GM12878 (cell line): ENCODE results near the gene CMTM1. TPM values are rescaled to one million over a fixed set of nuclear protein-coding genes. Genes with fewer than 3 reads are reported as not detected.

Experiments
- ATAC-seq: fragments of 200-7000 bp; cut with Tn5 transposase; 3 replicates; pipeline ENCODE4 v1.9.1; 2020; ENCODE audit warnings: mild to moderate bottlenecking, moderate library complexity
- BruUV-seq: library from RNA; stranded (reverse); fragments of 400-500 nt; replicated peaks from 2 replicates; lab custom pipeline; 2021; lab: Mats Ljungman, UMichigan
- CTCF ChIA-PET: fragments of 300-600 bp; sonication (Branson Sonifier 250); formaldehyde crosslinking; extraction: SDS; loops from one replicate; lab custom pipeline; 2021; ENCODE audit warnings: inconsistent platforms; lab: Yijun Ruan, JAX
- POLR2A ChIA-PET: fragments of 350-600 bp; formaldehyde crosslinking; extraction: SDS; loops from one replicate; lab custom pipeline; 2021; ENCODE audit warnings: inconsistent platforms; lab: Charles Lee
- RAD21 ChIA-PET: fragments of 300-600 bp; sonication (Branson Sonifier 250); formaldehyde crosslinking; loops from one replicate; lab custom pipeline; 2023; ENCODE audit warnings: antibody characterized with exemption; ENCODE audit not compliant: unreplicated experiment; lab: Charles Lee
- SMC1A ChIA-PET: fragments of 300-600 bp; sonication (Branson Sonifier 250); formaldehyde crosslinking; loops from one replicate; lab custom pipeline; 2023; ENCODE audit not compliant: unreplicated experiment, uncharacterized antibody; lab: Charles Lee
- DNase-seq: peaks from one replicate; pipeline ENCODE4 v3.0.0-alpha.2; 2011; ENCODE audit warnings: low read depth, low spot score
- FAIRE-seq: peaks from 3 replicates; lab custom pipeline; 2011; peaks lifted over from hg19 to GRCh38; lab: Jason Lieb, UNC
- H2AFZ ChIP-seq: 2 replicates; pipeline ENCODE4 v1.6.0; 2011; ENCODE audit warnings: low read depth, low read length, control low read depth; ENCODE audit not compliant: control insufficient read depth
- H3K27ac ChIP-seq: 2 replicates; pipeline ENCODE4 v1.5.1; 2011; ENCODE audit warnings: control low read depth; ENCODE audit not compliant: control insufficient read depth, insufficient read depth
- H3K27me3 ChIP-seq, 2 experiments: replicated peaks in 1 of 2; 2 replicates each; pipeline versions ENCODE4 v1.6.0 to v1.6.1; 2011; ENCODE audit warnings: low read length in 1 of 2; ENCODE audit not compliant: control insufficient read depth in 2 of 2, insufficient read depth in 2 of 2
- H3K36me3 ChIP-seq, 2 experiments: 2 replicates each; pipeline ENCODE4 v1.5.1; 2011; ENCODE audit warnings: low read length in 1 of 2; ENCODE audit not compliant: control insufficient read depth in 2 of 2, insufficient read depth in 2 of 2
- H3K4me1 ChIP-seq: 2 replicates; pipeline ENCODE4 v1.6.1; 2011; ENCODE audit warnings: mild to moderate bottlenecking, low read length, moderate library complexity, mixed read lengths; ENCODE audit not compliant: control insufficient read depth, insufficient read depth
- H3K4me2 ChIP-seq: 2 replicates; pipeline ENCODE4 v1.6.0; 2011; ENCODE audit warnings: control low read depth; ENCODE audit not compliant: control insufficient read depth, insufficient read depth
- H3K4me3 ChIP-seq: fragments of 200-600 bp; sonication (generic); 2 replicates; pipeline ENCODE4 v1.5.1; 2016
- H3K79me2 ChIP-seq: 2 replicates; pipeline ENCODE4 v1.6.0; 2011; ENCODE audit warnings: low read length; ENCODE audit not compliant: control insufficient read depth, insufficient read depth
- H3K9ac ChIP-seq: 2 replicates; pipeline ENCODE4 v1.8.0; 2011; ENCODE audit warnings: low read length, control low read depth, mixed read lengths; ENCODE audit not compliant: control insufficient read depth, insufficient read depth
- H3K9me3 ChIP-seq: replicated peaks from 3 replicates; pipeline ENCODE4 v1.5.1; 2011; ENCODE audit warnings: mild to moderate bottlenecking, low read length; ENCODE audit not compliant: control insufficient read depth, insufficient read depth
- H4K20me1 ChIP-seq: 2 replicates; pipeline ENCODE4 v1.6.0; 2011; ENCODE audit not compliant: control insufficient read depth, insufficient read depth
- BCLAF1 ChIP-seq: fragments of 450-650 bp; IDR thresholded peaks from 2 replicates; pipeline ENCODE4 v1.6.1; 2017; ENCODE audit warnings: antibody characterized with exemption, mild to moderate bottlenecking, moderate library complexity
- HDGF ChIP-seq: fragments of 450-650 bp; IDR thresholded peaks from 2 replicates; pipeline ENCODE4 v1.6.1; 2016; ENCODE audit warnings: antibody characterized with exemption
- JUND ChIP-seq: IDR thresholded peaks from 2 replicates; pipeline ENCODE4 v1.6.1; 2012; ENCODE audit warnings: low read depth, mild to moderate bottlenecking, low read length, improper control_type of control experiment, moderate library complexity
- NFYB ChIP-seq: IDR thresholded peaks from 2 replicates; pipeline ENCODE4 v1.6.1; 2011; ENCODE audit warnings: low read depth, mild to moderate bottlenecking, low read length, improper control_type of control experiment, moderate library complexity; ENCODE audit not compliant: insufficient read depth
- TCF7 ChIP-seq: IDR thresholded peaks from 2 replicates; pipeline ENCODE4 v1.6.1; 2014; ENCODE audit warnings: antibody characterized with exemption, borderline replicate concordance
- WGBS: methylation state at CpG from one replicate; pipeline ENCODE4 v1.1.6; 2016; ENCODE audit warnings: low lambda C conversion rate; ENCODE audit not compliant: insufficient replicate concordance, insufficient coverage; ENCODE audit errors: missing lambda C conversion rate; 5-methylcytosine and 5-hydroxymethylcytosine counted together
- in situ Hi-C: fragments of 300-500 bp; cut with MboI; formaldehyde crosslinking; loops from 9 replicates; pipeline ENCODE4 v1.14.3; 2018; ENCODE audit warnings: mixed read lengths
- intact Hi-C: fragments of 100-400 bp; cut with micrococcal nuclease; formaldehyde crosslinking; loops from one replicate; pipeline ENCODE4 v1.14.2; 2022; ENCODE audit not compliant: unreplicated experiment
- polyA plus RNA-seq, 11 experiments: library from polyadenylated mRNA; depleted of rRNA in 4 of 11; unstranded in 6 of 11; stranded (reverse) in 5 of 11; fragments of >200 nt; fragmentation: Nextera tagmentation in 4 of 11; fragmentation: Illumina TruSeq in 1 of 11; extraction: Ambion mirVana in 4 of 11; extraction: Trizol in 1 of 11; gene quantifications; 1 replicate in 1 of 11; 2 replicates in 10 of 11; pipeline versions ENCODE4 v1.2.1 to v1.2.3, GENCODE V29; 2011 to 2016; ENCODE audit warnings: inconsistent platforms in 2 of 11, missing spikeins in 2 of 11, low read depth in 1 of 11
- total RNA-seq, 4 experiments: library from RNA; depleted of rRNA in 3 of 4; stranded (reverse); fragments of >200 nt in 3 of 4; fragmentation: Illumina TruSeq in 1 of 4; extraction: Trizol in 1 of 4; gene quantifications; 2 replicates each; pipeline versions ENCODE4 v1.2.1 to v1.2.3, GENCODE V29; 2013 to 2021
- TF ChIP-seq, protein P1 (sequence below): IDR thresholded peaks from 2 replicates; pipeline ENCODE4 v1.6.1; 2012; ENCODE audit warnings: improper control_type of control experiment, low read depth, low read length; ENCODE audit not compliant: insufficient replicate concordance
- TF ChIP-seq, protein P2 (sequence below): IDR thresholded peaks from 2 replicates; pipeline ENCODE4 v1.6.1; 2011; ENCODE audit warnings: borderline replicate concordance, low read depth, mild to moderate bottlenecking, moderate library complexity, mixed read lengths, low read length; ENCODE audit not compliant: insufficient read depth; ENCODE audit errors: extremely low read length

The CMTM1 gene
- total and polyA plus RNA-seq, 10 of the 15 experiments (the other 5 are each of a cell fraction or from before 2014, with no cell fraction given): 0.09 to 3.0 (median 1.4) TPM; not detected in 2

GRCh38 chr16:66569827-66570405, 3.7 kb downstream of the CMTM1 start:
- no peaks in the 10 kb centered on the region for H3K9me3 ChIP-seq
- ATAC-seq: no peak
- ChIA-PET RAD21 (interaction anchor here (0.6 to 1.5 kb wide), 4 partner anchors 11 to 164 kb away, joined by 3 to 4 read pairs (median 4); no protein-coding TSS in a partner anchor), POLR2A (interaction anchor here (1.7 kb wide), 1 partner anchor 18 kb away, joined by 4 read pairs; the partner anchor contains the start of gene CKLF), CTCF (interaction anchor here (0.6 to 2.2 kb wide), 4 partner anchors 20 to 299 kb away, joined by 3 to 11 read pairs (median 4); no protein-coding TSS in a partner anchor), SMC1A (interaction anchor here (0.9 kb wide), 1 partner anchor 16 kb away, joined by 4 read pairs; no protein-coding TSS in a partner anchor)
- no peak overlapping the region for H3K4me3 ChIP-seq
- peaks cover 0 to 4% of the 10 kb centered on the region in 2 experiments; a peak in 2 of 4 replicates for H3K36me3 ChIP-seq
- no TSS peak for BruUV-seq
- no peak overlapping the region for H3K4me2 ChIP-seq
- in situ Hi-C loops: no loop called here
- no peaks in the 10 kb centered on the region for H3K79me2 ChIP-seq
- H2AFZ ChIP-seq: no peak overlapping the region
- no peak for FAIRE-seq
- H3K9ac ChIP-seq: no peak overlapping the region
- DNase-seq: no peak
- intact Hi-C loops: no loop called here
- 43% methylated on average over 3 of the region's 3 CpGs for WGBS
- H3K27ac ChIP-seq: no peak overlapping the region
- no peaks in the 10 kb centered on the region for H4K20me1 ChIP-seq
- TF ChIP-seq BCLAF1: no peak
- TF ChIP-seq, protein P1, sequence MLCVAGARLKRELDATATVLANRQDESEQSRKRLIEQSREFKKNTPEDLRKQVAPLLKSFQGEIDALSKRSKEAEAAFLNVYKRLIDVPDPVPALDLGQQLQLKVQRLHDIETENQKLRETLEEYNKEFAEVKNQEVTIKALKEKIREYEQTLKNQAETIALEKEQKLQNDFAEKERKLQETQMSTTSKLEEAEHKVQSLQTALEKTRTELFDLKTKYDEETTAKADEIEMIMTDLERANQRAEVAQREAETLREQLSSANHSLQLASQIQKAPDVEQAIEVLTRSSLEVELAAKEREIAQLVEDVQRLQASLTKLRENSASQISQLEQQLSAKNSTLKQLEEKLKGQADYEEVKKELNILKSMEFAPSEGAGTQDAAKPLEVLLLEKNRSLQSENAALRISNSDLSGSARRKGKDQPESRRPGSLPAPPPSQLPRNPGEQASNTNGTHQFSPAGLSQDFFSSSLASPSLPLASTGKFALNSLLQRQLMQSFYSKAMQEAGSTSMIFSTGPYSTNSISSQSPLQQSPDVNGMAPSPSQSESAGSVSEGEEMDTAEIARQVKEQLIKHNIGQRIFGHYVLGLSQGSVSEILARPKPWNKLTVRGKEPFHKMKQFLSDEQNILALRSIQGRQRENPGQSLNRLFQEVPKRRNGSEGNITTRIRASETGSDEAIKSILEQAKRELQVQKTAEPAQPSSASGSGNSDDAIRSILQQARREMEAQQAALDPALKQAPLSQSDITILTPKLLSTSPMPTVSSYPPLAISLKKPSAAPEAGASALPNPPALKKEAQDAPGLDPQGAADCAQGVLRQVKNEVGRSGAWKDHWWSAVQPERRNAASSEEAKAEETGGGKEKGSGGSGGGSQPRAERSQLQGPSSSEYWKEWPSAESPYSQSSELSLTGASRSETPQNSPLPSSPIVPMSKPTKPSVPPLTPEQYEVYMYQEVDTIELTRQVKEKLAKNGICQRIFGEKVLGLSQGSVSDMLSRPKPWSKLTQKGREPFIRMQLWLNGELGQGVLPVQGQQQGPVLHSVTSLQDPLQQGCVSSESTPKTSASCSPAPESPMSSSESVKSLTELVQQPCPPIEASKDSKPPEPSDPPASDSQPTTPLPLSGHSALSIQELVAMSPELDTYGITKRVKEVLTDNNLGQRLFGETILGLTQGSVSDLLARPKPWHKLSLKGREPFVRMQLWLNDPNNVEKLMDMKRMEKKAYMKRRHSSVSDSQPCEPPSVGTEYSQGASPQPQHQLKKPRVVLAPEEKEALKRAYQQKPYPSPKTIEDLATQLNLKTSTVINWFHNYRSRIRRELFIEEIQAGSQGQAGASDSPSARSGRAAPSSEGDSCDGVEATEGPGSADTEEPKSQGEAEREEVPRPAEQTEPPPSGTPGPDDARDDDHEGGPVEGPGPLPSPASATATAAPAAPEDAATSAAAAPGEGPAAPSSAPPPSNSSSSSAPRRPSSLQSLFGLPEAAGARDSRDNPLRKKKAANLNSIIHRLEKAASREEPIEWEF: no peak
- TF ChIP-seq JUND: no peak
- no peak for TF ChIP-seq NFYB
- TF ChIP-seq TCF7: no peak
- TF ChIP-seq, protein P2, sequence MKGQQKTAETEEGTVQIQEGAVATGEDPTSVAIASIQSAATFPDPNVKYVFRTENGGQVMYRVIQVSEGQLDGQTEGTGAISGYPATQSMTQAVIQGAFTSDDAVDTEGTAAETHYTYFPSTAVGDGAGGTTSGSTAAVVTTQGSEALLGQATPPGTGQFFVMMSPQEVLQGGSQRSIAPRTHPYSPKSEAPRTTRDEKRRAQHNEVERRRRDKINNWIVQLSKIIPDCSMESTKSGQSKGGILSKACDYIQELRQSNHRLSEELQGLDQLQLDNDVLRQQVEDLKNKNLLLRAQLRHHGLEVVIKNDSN: no peak
- no peak for TF ChIP-seq HDGF
- no peaks in the 10 kb centered on the region for H3K4me1 ChIP-seq
- peaks cover 0 to under 1% of the 10 kb centered on the region in 2 experiments; a peak in 1 of 4 replicates for H3K27me3 ChIP-seq
